ENCODE results near the gene MESD. TPM values are rescaled to one million over a fixed set of nuclear protein-coding genes. Genes with fewer than 3 reads are reported as not detected.

Gene MESD
- total and polyA plus RNA-seq, 9 of the 15 experiments (the other 6 are each of a cell fraction or from before 2014, with no cell fraction given) = 11.3 to 39.7 (median 22.8) TPM

DNA sequence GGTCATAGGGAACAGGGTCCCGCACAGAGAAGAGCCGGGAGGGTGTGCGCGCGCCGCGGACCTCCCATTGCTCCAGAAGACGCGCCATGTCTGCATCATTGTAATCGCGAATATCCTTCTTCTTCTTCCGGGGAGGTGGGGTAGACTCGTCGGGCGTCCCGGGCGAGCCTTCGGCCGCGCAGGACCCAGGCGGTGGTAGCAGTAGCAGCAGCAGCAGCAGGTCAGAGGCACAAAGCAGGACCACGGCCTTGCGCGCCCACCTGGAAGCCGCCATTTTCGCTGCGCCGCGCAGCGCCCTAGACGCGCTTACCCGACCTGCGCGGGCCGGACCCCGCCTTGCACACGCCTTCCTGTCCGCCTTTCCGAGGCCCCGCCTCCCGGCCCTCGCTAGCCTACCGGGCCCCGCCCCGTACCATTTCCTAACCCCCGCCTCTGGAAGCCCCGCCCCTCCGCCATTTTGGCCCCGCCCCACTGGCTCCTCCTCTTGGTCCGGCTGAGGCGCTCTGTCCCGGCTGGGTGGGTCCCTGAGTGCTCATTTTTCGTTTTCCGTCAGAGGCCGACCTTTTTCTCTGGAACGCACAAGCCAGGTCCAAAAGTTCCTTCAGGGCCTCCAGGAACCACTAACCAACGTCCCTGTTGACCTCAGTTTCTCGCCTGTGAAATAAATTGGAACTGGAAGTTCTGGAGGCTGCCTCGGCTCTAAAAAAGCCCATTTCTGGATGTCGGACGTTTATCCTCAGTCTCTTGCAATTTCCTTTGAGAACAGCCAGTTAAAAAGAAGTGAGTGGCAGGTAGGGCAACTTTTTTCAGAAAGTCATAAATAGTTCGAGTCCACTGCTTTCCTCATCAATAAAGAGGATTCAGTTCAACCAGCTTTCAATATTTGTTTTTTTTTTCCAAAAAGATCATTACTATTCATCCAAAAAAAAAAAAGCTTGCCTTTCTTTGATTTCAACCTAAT lies at the start of gene MESD (continued):
- TF ChIP-seq ZHX1 (conservative IDR thresholded peaks at IDR 0.05; ENCODE audit: low read length) (no peak), POLR2H (tag; IDR thresholded peaks at IDR 0.05; ENCODE audit: low read depth) (peak; percentile 89), EZH2 (IDR thresholded peaks at IDR 0.05; ENCODE audit: borderline replicate concordance, low read depth, low read length) (no peak), ZNF431 (CRISPR knock-in tag; IDR thresholded peaks at IDR 0.05) (no peak), DPF2 (IDR thresholded peaks at IDR 0.05) (no peak), RBM14 (IDR thresholded peaks at IDR 0.05; ENCODE audit: borderline replicate concordance, insufficient read depth, low read depth, low read length) (no peak), ZNF212 (CRISPR knock-in tag; IDR thresholded peaks at IDR 0.05) (no peak), JUN (IDR thresholded peaks at IDR 0.05; ENCODE audit: borderline replicate concordance, low read depth, low read length) (no peak), JUN (CRISPR knock-in tag; IDR thresholded peaks at IDR 0.05; ENCODE audit: borderline replicate concordance) (no peak), ZBTB49 (CRISPR knock-in tag; IDR thresholded peaks at IDR 0.05; ENCODE audit: borderline replicate concordance) (no peak), POLR2G (IDR thresholded peaks at IDR 0.05; ENCODE audit: low read depth, low read length) (peak; percentile 97), ZFP1 (CRISPR knock-in tag; IDR thresholded peaks at IDR 0.05) (no peak), NEUROD1 (IDR thresholded peaks at IDR 0.05; ENCODE audit: borderline replicate concordance, low read depth, low read length, partially characterized antibody) (no peak), ZNF780A (CRISPR knock-in tag; IDR thresholded peaks at IDR 0.05) (no peak), GTF3C2 (IDR thresholded peaks at IDR 0.05; ENCODE audit: borderline replicate concordance, extremely low read depth, insufficient read length) (no peak), LARP7 (IDR thresholded peaks at IDR 0.05) (no peak), ARNT (IDR thresholded peaks at IDR 0.05) (peak in 1 of 2 experiments; percentile 86; a peak in 2 of 4 replicates), GTF2A2 (tag; IDR thresholded peaks at IDR 0.05) (no peak), TAL1 (IDR thresholded peaks at IDR 0.05) (no peak), RBM22 (IDR thresholded peaks at IDR 0.05; ENCODE audit: low read depth, low read length, poor library complexity, severe bottlenecking) (no peak)
